SK-N-SH treated with all-trans-retinoic acid at 6 μM for 48 hours (cell line): ENCODE measurements around the gene NBAS.

Source experiments
- ARNTL ChIP-seq: fragments of 450-650 bp; formaldehyde crosslinking; IDR thresholded peaks from 2 replicates; pipeline ENCODE4 v1.5.0; 2020; ENCODE audit warnings: low read depth, mild to moderate bottlenecking, moderate library complexity, borderline replicate concordance
- CREB5 ChIP-seq: fragments of 250-450 bp; sonication (Bioruptor Pico); IDR thresholded peaks from 2 replicates; pipeline ENCODE4 v1.5.1; 2020; ENCODE audit warnings: low read depth, mild to moderate bottlenecking, moderate library complexity
- CSRNP3 ChIP-seq: fragments of 250-450 bp; sonication (Bioruptor Pico); IDR thresholded peaks from 2 replicates; pipeline ENCODE4 v1.5.1; 2021; ENCODE audit warnings: mild to moderate bottlenecking, moderate library complexity
- ISL1 ChIP-seq: fragments of 250-450 bp; sonication (Bioruptor Pico); IDR thresholded peaks from 2 replicates; pipeline ENCODE4 v2.1.2; 2022; ENCODE audit warnings: mild to moderate bottlenecking, moderate library complexity
- OSR1 ChIP-seq: fragments of 250-450 bp; sonication (Bioruptor Pico); IDR thresholded peaks from 2 replicates; pipeline ENCODE4 v1.8.0; 2022; ENCODE audit warnings: moderate library complexity, mild to moderate bottlenecking, inconsistent platforms
- PATZ1 ChIP-seq: fragments of 250-450 bp; sonication (Bioruptor Pico); IDR thresholded peaks from 2 replicates; pipeline ENCODE4 v1.8.0; 2020; ENCODE audit warnings: mild to moderate bottlenecking, moderate library complexity, borderline replicate concordance
- TOX ChIP-seq: fragments of 250-450 bp; sonication (Bioruptor Pico); IDR thresholded peaks from 2 replicates; pipeline ENCODE4 v1.8.0; 2021; ENCODE audit warnings: mild to moderate bottlenecking, moderate library complexity, borderline replicate concordance
- ZNF70 ChIP-seq: fragments of 450-650 bp; formaldehyde crosslinking; IDR thresholded peaks from 2 replicates; pipeline ENCODE4 v1.5.0; 2020; ENCODE audit warnings: mild to moderate bottlenecking, moderate library complexity

GRCh38 chr2:15220603-15221002, 340.5 kb downstream of the NBAS start:
- TF ChIP-seq ISL1: peak; percentile 76
- TF ChIP-seq CSRNP3: no peak
- no peak for TF ChIP-seq PATZ1 (CRISPR knock-in tag)
- no peak for TF ChIP-seq ZNF70 (CRISPR knock-in tag)
- no peak for TF ChIP-seq CREB5 (CRISPR knock-in tag)
- no peak for TF ChIP-seq ARNTL (CRISPR knock-in tag)
- TF ChIP-seq TOX (CRISPR knock-in tag): no peak
- no peak for TF ChIP-seq OSR1 (CRISPR knock-in tag)
